Epithelial cell of alveolus of lung (primary cell): ENCODE measurements around the gene OR4C45. TPM values are rescaled to one million over a fixed set of nuclear protein-coding genes. Genes with fewer than 3 reads are reported as not detected.

ENCODE experiments used
- total RNA-seq: library from RNA; depleted of rRNA; stranded (reverse); fragments of >200 nt; gene quantifications from 2 replicates; pipeline ENCODE4 v1.2.1, GENCODE V29; 2015

Gene OR4C45
- not detected in 2 replicates for total RNA-seq

GRCh38 chr11:50032574-50032973 lies at the start of gene OR4C45:
OR4C45 (plus strand) TSS chr11:50032874.

Other genes with a start within 250 kb of the OR4C45 start
- gene OR4C13, start 80.5 kb upstream of the OR4C45 start, total RNA-seq = not detected in 2 replicates
- not detected in 2 replicates for gene OR4C12, start 50.3 kb upstream of the OR4C45 start, total RNA-seq